Measurements from ENCODE around the gene ZC3H12C.

DNA sequence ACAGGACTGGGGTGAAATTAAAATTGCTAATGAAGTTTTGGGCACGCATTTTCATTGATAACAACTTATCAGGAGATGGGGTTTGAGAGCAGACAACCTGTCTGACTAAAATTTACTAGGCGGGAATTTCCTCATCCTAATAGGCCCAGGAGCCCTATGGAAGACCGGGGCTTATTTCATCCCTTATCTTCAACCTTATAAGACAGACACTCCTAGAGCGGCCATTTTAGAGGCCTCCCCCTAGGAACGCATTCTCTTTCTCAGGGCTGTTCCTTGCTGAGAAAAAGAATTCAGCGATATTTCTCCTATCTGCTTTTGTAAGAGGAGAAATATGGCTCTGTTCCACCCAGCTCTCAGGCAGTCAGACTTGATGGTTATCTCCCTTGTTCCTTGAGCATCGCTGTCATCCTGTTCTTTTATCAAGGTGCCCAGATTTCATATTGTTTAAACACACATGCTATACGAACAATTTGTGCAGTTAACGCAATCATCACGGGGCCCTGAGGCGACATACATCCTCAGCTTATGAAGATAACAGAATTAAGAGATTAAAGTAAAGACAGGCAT is 39.3 kb upstream of the ZC3H12C start:
- TF ChIP-seq, protein P1, sequence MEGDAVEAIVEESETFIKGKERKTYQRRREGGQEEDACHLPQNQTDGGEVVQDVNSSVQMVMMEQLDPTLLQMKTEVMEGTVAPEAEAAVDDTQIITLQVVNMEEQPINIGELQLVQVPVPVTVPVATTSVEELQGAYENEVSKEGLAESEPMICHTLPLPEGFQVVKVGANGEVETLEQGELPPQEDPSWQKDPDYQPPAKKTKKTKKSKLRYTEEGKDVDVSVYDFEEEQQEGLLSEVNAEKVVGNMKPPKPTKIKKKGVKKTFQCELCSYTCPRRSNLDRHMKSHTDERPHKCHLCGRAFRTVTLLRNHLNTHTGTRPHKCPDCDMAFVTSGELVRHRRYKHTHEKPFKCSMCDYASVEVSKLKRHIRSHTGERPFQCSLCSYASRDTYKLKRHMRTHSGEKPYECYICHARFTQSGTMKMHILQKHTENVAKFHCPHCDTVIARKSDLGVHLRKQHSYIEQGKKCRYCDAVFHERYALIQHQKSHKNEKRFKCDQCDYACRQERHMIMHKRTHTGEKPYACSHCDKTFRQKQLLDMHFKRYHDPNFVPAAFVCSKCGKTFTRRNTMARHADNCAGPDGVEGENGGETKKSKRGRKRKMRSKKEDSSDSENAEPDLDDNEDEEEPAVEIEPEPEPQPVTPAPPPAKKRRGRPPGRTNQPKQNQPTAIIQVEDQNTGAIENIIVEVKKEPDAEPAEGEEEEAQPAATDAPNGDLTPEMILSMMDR (IDR thresholded peaks at IDR 0.05), result no peak
- TF ChIP-seq POLR2AphosphoS5 (IDR thresholded peaks at IDR 0.05), result no peak
